OCI-LY3 (cell line): Measurements from ENCODE around the gene ADD3.

Source experiments
- H2AFZ ChIP-seq: fragments of 200-600, 300-600 bp; shearing (Covaris generic); 2 replicates; pipeline ENCODE4 v1.6.0; 2014; ENCODE audit warnings: antibody characterized with exemption, low read depth, low read length
- H3K27ac ChIP-seq: fragments of 200-600, 300-600 bp; sonication (generic); 2 replicates; pipeline ENCODE4 v1.5.1; 2014; ENCODE audit warnings: mild to moderate bottlenecking, low read length, moderate library complexity, mixed read lengths
- H3K27me3 ChIP-seq: fragments of 200-600, 300-600 bp; sonication (generic); 2 replicates; pipeline ENCODE4 v1.6.1; 2014; ENCODE audit warnings: low read depth, low read length, mixed read lengths
- H3K36me3 ChIP-seq: fragments of 200-600, 300-600 bp; sonication (generic); replicated peaks from 2 replicates; pipeline ENCODE3; 2014; ENCODE audit warnings: low read depth, low read length, mixed read lengths
- H3K4me1 ChIP-seq: fragments of 300-600, 200-600 bp; sonication (generic); 2 replicates; pipeline ENCODE4 v1.6.1; 2014; ENCODE audit warnings: low read length, mixed read lengths
- H3K4me2 ChIP-seq: fragments of 200-600, 300-600 bp; sonication (generic); 2 replicates; pipeline ENCODE4 v1.6.1; 2014; ENCODE audit warnings: low read length, mixed read lengths
- H3K4me3 ChIP-seq: fragments of 300-600, 200-600 bp; sonication (generic); 2 replicates; pipeline ENCODE4 v1.5.1; 2014; ENCODE audit warnings: antibody characterized with exemption, mild to moderate bottlenecking, low read length, moderate library complexity
- H3K79me2 ChIP-seq: fragments of 300-600, 200-600 bp; shearing (Covaris generic); 2 replicates; pipeline ENCODE4 v1.6.1; 2014; ENCODE audit warnings: mild to moderate bottlenecking, low read length, mixed read lengths
- H3K9ac ChIP-seq: fragments of 300-600, 200-600 bp; shearing (Covaris generic); 2 replicates; pipeline ENCODE4 v1.6.0; 2014; ENCODE audit warnings: mild to moderate bottlenecking, low read length, moderate library complexity
- H3K9me3 ChIP-seq: fragments of 200-600, 300-600 bp; shearing (Covaris generic); 2 replicates; pipeline ENCODE4 v1.6.1; 2014; ENCODE audit warnings: low read length, mixed read lengths; ENCODE audit not compliant: insufficient read depth
- H4K20me1 ChIP-seq: fragments of 200-600, 300-600 bp; sonication (generic); 2 replicates; pipeline ENCODE4 v1.6.1; 2016; ENCODE audit warnings: low read length, mixed read lengths; ENCODE audit not compliant: insufficient read depth
- EZH2phosphoT487 ChIP-seq: fragments of 200-600 bp; shearing (Covaris generic); IDR thresholded peaks from 2 replicates; pipeline ENCODE4 v1.6.1; 2018; ENCODE audit warnings: antibody characterized with exemption, mixed run types, low read depth
- TF ChIP-seq, protein P1 (sequence below): fragments of 200-600, 300-600 bp; sonication (generic); IDR thresholded peaks from 2 replicates; pipeline ENCODE4 v1.5.1; 2014; ENCODE audit warnings: antibody characterized with exemption, low read length, low read depth

ADD3 gene

DNA sequence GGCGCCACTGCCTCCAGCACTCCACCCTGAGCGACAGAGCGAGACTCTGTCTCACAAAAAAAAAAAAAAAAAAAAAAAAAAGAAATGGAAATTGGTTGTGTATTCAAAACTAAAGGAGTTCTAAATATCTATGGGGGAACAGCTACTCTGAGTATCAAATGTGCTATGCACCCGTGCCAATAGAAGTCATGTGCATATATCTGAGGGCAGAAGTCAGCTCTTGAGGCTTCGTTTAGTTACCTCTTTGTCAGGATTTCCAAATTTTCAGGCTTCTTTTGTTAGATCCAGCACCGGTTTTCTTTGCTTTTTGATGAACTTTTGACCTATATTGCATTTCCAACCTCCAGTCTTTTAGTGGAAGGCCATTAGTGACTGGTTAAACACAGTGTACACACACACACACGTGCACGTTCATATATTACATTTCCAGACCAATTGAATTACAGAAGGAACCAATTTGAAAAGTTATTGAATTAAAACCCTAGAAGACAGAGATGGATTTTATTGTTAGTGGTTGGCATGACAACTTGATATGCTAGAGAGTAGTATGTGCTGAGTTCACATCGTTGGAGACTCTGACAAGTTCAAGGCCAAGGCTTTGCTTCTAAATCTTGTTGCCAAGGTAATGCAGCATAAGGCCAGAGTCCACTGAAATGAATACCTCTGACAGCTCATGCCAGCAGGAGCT is 33.1 kb upstream of the ADD3 start:
- Histone ChIP-seq H3K27ac (no peak overlapping the region), H3K79me2 (no peaks in the 10 kb centered on the region), H3K36me3 (no peaks in the 10 kb centered on the region), H3K9ac (no peak overlapping the region), H3K27me3 (peaks cover 21% of the 10 kb centered on the region), H3K4me2 (no peak overlapping the region), H3K4me3 (no peak overlapping the region), H3K9me3 (no peaks in the 10 kb centered on the region), H4K20me1 (no peaks in the 10 kb centered on the region), H3K4me1 (peaks cover 11% of the 10 kb centered on the region), H2AFZ (no peak overlapping the region)
- TF ChIP-seq, protein P1, sequence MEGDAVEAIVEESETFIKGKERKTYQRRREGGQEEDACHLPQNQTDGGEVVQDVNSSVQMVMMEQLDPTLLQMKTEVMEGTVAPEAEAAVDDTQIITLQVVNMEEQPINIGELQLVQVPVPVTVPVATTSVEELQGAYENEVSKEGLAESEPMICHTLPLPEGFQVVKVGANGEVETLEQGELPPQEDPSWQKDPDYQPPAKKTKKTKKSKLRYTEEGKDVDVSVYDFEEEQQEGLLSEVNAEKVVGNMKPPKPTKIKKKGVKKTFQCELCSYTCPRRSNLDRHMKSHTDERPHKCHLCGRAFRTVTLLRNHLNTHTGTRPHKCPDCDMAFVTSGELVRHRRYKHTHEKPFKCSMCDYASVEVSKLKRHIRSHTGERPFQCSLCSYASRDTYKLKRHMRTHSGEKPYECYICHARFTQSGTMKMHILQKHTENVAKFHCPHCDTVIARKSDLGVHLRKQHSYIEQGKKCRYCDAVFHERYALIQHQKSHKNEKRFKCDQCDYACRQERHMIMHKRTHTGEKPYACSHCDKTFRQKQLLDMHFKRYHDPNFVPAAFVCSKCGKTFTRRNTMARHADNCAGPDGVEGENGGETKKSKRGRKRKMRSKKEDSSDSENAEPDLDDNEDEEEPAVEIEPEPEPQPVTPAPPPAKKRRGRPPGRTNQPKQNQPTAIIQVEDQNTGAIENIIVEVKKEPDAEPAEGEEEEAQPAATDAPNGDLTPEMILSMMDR, result no peak
- no peak for TF ChIP-seq EZH2phosphoT487

DNA sequence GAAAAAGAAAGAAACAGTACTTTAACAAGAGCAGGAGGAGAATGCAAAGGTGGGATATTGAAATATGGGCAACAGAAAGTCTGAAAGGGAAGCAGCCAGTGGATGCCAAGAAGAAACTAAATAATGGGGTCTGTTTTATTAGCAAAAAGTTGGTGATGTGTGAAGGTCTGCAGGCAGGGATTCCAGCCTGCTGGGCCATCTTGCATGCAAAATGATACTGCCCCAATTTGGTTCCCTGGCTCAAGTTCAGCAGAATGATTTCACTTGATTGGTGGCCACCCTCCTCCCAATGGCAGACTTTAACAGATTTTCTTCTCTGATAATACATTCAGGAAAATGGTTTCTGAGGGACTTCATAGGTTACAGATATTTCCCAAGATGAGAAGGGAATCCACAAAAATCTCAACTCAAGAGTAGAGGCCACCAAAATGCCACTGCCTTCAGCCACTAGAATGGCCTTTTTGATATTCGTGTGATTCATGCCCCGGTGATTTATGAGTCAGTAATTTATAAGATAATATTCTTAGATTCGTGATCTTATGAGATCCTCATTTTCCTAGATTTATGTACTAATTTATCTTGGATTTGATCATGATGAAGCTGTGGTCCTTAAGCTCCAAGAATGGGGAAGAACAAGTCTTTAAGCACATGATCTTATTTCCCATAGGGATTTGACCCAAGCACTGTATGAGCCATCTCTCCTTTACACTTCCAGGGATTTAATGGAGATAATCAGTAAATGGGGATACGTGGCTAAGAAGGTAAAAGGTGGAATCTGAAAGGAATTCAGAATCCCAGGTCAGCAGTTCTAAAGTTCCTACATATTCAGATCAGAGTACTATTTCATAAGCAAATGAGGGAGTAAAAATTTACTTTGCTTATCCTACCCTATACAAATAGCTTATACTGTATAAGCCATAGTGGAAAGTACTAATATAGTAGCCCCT is 32.3 kb upstream of the ADD3 start:
- no peak overlapping the region for H2AFZ ChIP-seq
- H3K4me1 ChIP-seq, result peaks cover 11% of the 10 kb centered on the region

DNA sequence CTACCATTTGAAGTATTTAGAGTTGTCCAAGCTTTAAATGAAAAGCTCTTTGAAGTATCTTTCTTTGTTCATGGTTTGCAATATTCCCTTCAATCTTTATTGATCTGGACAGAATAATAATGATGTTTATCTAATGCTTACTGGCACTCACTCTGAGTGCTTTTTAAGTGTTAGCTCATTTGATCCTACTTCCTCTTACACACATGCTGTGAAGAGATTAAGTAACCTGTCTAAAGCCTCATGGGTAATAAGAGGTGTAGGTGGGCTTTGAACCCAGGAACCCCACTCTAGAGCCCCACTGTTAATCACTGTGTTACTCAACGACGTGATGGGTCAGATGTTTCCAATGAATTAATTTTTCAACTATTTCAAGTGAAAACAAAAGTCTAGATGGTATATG is 31.1 kb upstream of the ADD3 start:
- no peak overlapping the region for H3K9ac ChIP-seq
- H3K27me3 ChIP-seq, result peaks cover 14% of the 10 kb centered on the region
- H4K20me1 ChIP-seq, result no peaks in the 10 kb centered on the region
- no peak overlapping the region for H2AFZ ChIP-seq
- no peak overlapping the region for H3K27ac ChIP-seq
- H3K4me1 ChIP-seq, result peaks cover 11% of the 10 kb centered on the region
- no peak overlapping the region for H3K4me2 ChIP-seq
- H3K79me2 ChIP-seq, result no peaks in the 10 kb centered on the region
- TF ChIP-seq EZH2phosphoT487, result no peak
- H3K4me3 ChIP-seq, result no peak overlapping the region
- no peaks in the 10 kb centered on the region for H3K36me3 ChIP-seq
- H3K9me3 ChIP-seq, result no peaks in the 10 kb centered on the region

More for the DNA sequence above, 32.3 kb upstream of the ADD3 start:
- Histone ChIP-seq H3K36me3 (no peaks in the 10 kb centered on the region), H3K4me3 (no peak overlapping the region), H4K20me1 (no peaks in the 10 kb centered on the region), H3K79me2 (no peaks in the 10 kb centered on the region), H3K9me3 (no peaks in the 10 kb centered on the region), H3K27me3 (peaks cover 21% of the 10 kb centered on the region), H3K27ac (no peak overlapping the region), H3K4me2 (no peak overlapping the region), H3K9ac (no peak overlapping the region)
- TF ChIP-seq EZH2phosphoT487, result no peak
- TF ChIP-seq, protein P1, result no peak

DNA sequence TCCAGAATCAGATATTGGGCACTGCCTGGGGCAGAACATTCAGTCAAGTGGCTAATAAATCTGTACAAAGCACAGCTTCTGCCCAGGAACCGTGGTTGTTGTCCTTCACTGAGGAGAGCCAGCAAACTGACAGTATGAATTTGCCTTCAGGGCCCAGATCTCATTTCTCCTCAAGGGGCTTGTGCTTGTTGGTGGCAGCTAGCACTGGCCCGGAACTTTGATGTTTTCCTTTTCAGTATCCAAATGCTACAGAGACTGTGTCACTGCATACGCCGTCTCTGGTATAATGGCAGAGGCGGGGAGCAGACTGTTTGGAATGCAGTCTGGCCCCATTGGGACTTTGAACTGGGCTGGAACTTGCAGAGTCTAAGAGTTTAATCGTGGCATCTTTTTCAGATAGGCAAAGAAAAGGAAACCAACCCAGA is 30.4 kb upstream of the ADD3 start:
- Histone ChIP-seq H3K36me3 (no peaks in the 10 kb centered on the region), H3K9me3 (no peaks in the 10 kb centered on the region), H3K4me2 (no peak overlapping the region), H4K20me1 (no peaks in the 10 kb centered on the region), H2AFZ (no peak overlapping the region), H3K79me2 (no peaks in the 10 kb centered on the region), H3K27me3 (peaks cover 6% of the 10 kb centered on the region), H3K4me1 (peaks cover 11% of the 10 kb centered on the region), H3K4me3 (no peak overlapping the region), H3K9ac (no peak overlapping the region), H3K27ac (no peak overlapping the region)
- TF ChIP-seq, protein P1, result no peak
- TF ChIP-seq EZH2phosphoT487, result no peak
